Psoas muscle (tissue), 8 donors: ENCODE measurements around the gene SIGLEC7. TPM values are rescaled to one million over a fixed set of nuclear protein-coding genes. Genes with fewer than 3 reads are reported as not detected.
"Not testable (repeated sequence)": the region's sequence is repeated elsewhere in the genome, so short reads cannot be mapped to it uniquely, and the experiment has no call there.

ENCODE experiments used
- ATAC-seq, 4 donors: fragments of 200-7000 bp; cut with Tn5 transposase; one replicate each; pipeline ENCODE4 v1.9.1; 2020; ENCODE audit warnings: moderate library complexity in 3 of 4, mild to moderate bottlenecking in 2 of 4
- DNase-seq, 2 donors: peaks; one replicate each; pipeline ENCODE4 v3.0.0-alpha.2; 2020
- H3K27ac ChIP-seq: fragments of 200-600 bp; one replicate; pipeline ENCODE4 v1.8.0; 2022
- H3K27me3 ChIP-seq, 3 donors: fragments of 200-600 bp in 1 of 3; one replicate each; pipeline versions ENCODE4 v1.6.1 to v1.8.0; 2013 to 2022; ENCODE audit warnings: low read length in 2 of 3, mild to moderate bottlenecking in 2 of 3, moderate library complexity in 1 of 3; ENCODE audit not compliant: insufficient read depth in 3 of 3
- H3K36me3 ChIP-seq, 2 donors: fragments of 200-600 bp in 1 of 2; one replicate each; pipeline versions ENCODE4 v1.6.1 to v1.8.0; 2013 to 2022; ENCODE audit warnings: low read depth in 1 of 2, mild to moderate bottlenecking in 1 of 2, moderate library complexity in 1 of 2; ENCODE audit not compliant: insufficient read depth in 1 of 2
- H3K4me1 ChIP-seq: fragments of 200-600 bp; one replicate; pipeline ENCODE4 v1.8.0; 2022
- H3K4me3 ChIP-seq: fragments of 200-600 bp; one replicate; pipeline ENCODE4 v1.8.0; 2022; ENCODE audit warnings: mild to moderate bottlenecking
- H3K9me3 ChIP-seq: fragments of 200-600 bp; one replicate; pipeline ENCODE4 v1.8.0; 2022
- WGBS, 3 donors: extraction: QIAGEN DNeasy Blood & Tissue Kit; methylation state at CpG; one replicate each; pipeline versions ENCODE4 v1.1.6 to v1.1.7; 2013; 5-methylcytosine and 5-hydroxymethylcytosine counted together
- intact Hi-C, 2 donors: fragments of 100-400 bp; cut with DNase I; formaldehyde crosslinking; loops; one replicate each; pipeline versions ENCODE4 v1.11.0 to v1.14.2; 2022
- polyA plus RNA-seq, 3 donors: library from polyadenylated mRNA; stranded (reverse); fragments of 200-250 nt; gene quantifications; one replicate each; pipeline ENCODE4 v1.2.3, GENCODE V29; 2013
- total RNA-seq, 4 donors: library from RNA; stranded (reverse); fragmentation: NEBNext Ultra II Directional in 2 of 4; extraction: Animal tissue kit (Norgen Biotek cat#: 25700) in 2 of 4; gene quantifications; one replicate each; pipeline versions ENCODE4 v1.2.1 to v1.2.4, GENCODE V29; 2021 to 2023
- TF ChIP-seq, protein P1 (sequence below): fragments of 200-600 bp; IDR thresholded peaks from one replicate; pipeline ENCODE4 v1.8.0; 2022; ENCODE audit warnings: antibody characterized with exemption
- donor health status: healthy with polysubstance abuse.
- donor health status: DM: no; HTN: no; CAD: no; lungs with moderate emphysema.
- donor health status: Bipolar disorder and iron deficiency.
- donor health status: healthy.
- donor health status: DM: yes; HTN: yes; CAD: no.
- donor health status: DM: no; HTN: no; CAD: no.
- donor health status: DM: no; HTN: no; CAD: no.
- donor health status: DM: yes; HTN: yes; CAD: no.

Gene SIGLEC7
- total and polyA plus RNA-seq, 7 donors, result 0.08 to 0.82 (median 0.50) TPM; not detected in 1

DNA sequence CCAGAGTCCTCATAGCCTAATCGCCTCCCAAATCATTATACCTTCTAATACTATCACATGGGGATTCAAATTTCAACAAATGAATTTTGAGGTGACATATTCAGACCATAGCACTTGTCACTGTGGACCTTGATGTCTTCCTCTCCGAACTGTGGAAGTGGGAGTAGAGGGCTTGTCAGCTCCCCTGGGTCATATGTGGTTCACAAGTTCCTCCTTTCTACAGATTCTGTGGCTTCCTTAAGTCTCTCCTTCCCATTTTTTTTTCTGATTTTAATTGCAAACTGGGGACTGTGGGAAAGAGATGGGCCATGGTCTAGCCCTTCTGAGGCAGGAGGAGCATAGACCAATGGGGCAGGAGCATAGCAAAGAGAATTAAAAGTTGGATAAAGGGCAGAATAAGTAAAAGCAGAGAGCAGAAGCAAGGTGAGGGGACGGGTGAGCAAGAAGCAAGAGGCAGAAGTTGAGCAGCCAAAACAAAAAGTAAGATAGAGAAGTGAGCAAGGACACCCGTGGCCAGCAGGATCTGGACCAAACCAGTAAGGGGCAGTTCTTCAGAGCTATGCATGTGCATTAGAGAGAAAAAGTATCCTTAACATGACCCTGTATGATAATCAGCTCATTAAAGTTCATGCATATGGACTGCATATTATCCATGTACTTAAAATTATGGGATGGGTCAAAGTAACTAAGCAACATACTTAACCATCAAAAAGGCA, 2.6 kb upstream of the SIGLEC7 start:
- peaks cover 0 to 2% (median 0%) of the 10 kb centered on the region in 3 donors for H3K27me3 ChIP-seq

DNA sequence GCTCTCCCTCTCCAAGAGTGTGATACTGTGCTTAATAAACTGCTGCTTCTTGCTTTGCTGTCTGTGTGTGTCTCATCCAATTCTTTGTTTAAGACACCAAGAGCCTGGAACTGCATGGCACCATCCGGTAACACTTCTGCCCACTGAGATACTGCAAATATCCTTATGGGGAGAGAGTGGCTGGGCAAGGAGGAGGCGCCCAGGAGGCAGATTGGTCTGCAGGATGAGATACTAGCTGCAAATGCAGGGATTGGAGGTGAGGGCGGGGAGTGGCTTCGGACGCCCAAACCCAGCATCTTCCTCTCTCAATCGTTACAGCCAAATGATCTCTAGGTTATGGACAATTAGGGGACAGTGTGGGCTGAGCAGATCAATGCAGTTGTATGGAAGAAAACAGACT, 1.7 kb upstream of the SIGLEC7 start:
- Histone ChIP-seq H3K4me3 (no peak overlapping the region), H3K9me3 (no peaks in the 10 kb centered on the region), H3K27me3 (peaks cover 0 to 2% (median 0%) of the 10 kb centered on the region in 3 donors), H3K4me1 (no peaks in the 10 kb centered on the region), H3K36me3 (no peaks in the 10 kb centered on the region), H3K27ac (no peak overlapping the region)
- ATAC-seq (no peak), DNase-seq (no peak)
- intact Hi-C loops, result no loop called here
- WGBS, 3 donors, result 28 to 37% (median 33%) methylated on average over 6 of the region's 6 CpGs
- TF ChIP-seq, protein P1, sequence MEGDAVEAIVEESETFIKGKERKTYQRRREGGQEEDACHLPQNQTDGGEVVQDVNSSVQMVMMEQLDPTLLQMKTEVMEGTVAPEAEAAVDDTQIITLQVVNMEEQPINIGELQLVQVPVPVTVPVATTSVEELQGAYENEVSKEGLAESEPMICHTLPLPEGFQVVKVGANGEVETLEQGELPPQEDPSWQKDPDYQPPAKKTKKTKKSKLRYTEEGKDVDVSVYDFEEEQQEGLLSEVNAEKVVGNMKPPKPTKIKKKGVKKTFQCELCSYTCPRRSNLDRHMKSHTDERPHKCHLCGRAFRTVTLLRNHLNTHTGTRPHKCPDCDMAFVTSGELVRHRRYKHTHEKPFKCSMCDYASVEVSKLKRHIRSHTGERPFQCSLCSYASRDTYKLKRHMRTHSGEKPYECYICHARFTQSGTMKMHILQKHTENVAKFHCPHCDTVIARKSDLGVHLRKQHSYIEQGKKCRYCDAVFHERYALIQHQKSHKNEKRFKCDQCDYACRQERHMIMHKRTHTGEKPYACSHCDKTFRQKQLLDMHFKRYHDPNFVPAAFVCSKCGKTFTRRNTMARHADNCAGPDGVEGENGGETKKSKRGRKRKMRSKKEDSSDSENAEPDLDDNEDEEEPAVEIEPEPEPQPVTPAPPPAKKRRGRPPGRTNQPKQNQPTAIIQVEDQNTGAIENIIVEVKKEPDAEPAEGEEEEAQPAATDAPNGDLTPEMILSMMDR, result no peak

More for the DNA sequence above, 2.6 kb upstream of the SIGLEC7 start:
- Histone ChIP-seq H3K36me3 (no peaks in the 10 kb centered on the region), H3K27ac (no peak overlapping the region), H3K4me1 (no peaks in the 10 kb centered on the region), H3K4me3 (no peak overlapping the region), H3K9me3 (no peaks in the 10 kb centered on the region)
- WGBS, 3 donors, result 54 to 70% (median 61%) methylated on average over 4 of the region's 4 CpGs
- TF ChIP-seq, protein P1, result no peak
- intact Hi-C loops, result no loop called here
- DNase-seq (no peak), ATAC-seq (no peak)

DNA sequence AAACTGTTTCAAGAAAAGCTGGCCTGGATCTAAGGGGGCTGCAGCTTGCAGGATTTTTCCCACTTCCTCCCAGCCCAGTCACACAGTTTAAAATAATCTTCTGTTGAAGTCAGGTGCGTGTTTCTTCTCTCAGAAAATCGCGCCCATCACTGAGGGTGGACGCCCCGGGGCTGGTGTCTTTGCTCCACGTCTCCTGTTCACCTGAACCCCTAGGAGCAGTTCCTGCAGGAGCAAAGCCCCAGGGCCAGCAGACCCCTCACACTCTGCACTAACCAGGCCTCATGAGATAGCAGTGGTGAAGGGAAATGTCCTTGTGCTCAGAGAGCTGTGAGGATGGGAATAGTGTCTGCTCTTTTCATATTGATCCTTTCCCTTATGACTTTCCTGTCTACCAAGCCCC, 920 bp upstream of the SIGLEC7 start:
- 74 to 81% (median 78%) methylated on average over 6 of the region's 6 CpGs for WGBS, 3 donors
- Histone ChIP-seq H3K27me3 (peaks cover 0 to 2% (median 0%) of the 10 kb centered on the region in 3 donors), H3K27ac (no peak overlapping the region), H3K4me1 (no peaks in the 10 kb centered on the region), H3K9me3 (no peaks in the 10 kb centered on the region), H3K4me3 (no peak overlapping the region), H3K36me3 (no peaks in the 10 kb centered on the region)
- TF ChIP-seq, protein P1, result no peak
- ATAC-seq (no peak), DNase-seq (no peak)
- intact Hi-C loops, result no loop called here

DNA sequence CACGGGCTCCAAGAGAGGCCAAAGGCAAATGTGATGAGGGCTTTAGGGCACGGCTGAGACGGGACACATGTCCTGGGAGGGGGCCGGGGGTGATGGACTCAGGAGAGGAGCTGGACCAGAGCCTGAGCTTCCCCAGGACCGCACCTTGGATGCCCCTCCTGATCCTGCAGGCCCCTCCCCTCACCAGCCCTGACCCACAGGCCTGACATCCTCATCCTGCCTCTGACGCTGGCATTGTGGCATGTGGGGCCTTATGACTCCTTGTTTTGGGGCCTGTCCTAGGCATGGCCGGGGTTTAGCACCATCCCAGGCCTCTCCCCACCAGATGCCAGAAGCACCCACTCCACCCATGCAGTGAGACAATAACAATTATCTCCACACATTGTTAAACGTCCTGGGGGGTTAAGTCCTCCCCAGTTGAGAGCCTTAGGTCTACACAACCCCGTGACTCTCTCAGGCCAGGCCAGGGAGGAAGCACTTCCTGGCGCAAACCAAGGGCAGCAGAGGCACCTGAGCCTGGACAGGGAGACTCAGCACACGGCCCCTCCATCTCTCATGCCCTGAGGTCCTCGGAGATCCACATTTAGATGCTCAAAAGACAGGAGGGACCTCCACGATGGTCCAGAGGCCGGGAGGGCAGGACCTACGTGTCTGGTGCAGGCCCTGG, 841 bp downstream of the SIGLEC7 start:
- H3K27ac ChIP-seq, H3K27me3 ChIP-seq, H3K36me3 ChIP-seq, intact Hi-C loops, ATAC-seq, DNase-seq, H3K9me3 ChIP-seq, H3K4me1 ChIP-seq, H3K4me3 ChIP-seq: not testable (repeated sequence)
- WGBS, 3 donors, result 59 to 75% (median 66%) methylated on average over 9 to 15 of the region's 15 CpGs

DNA sequence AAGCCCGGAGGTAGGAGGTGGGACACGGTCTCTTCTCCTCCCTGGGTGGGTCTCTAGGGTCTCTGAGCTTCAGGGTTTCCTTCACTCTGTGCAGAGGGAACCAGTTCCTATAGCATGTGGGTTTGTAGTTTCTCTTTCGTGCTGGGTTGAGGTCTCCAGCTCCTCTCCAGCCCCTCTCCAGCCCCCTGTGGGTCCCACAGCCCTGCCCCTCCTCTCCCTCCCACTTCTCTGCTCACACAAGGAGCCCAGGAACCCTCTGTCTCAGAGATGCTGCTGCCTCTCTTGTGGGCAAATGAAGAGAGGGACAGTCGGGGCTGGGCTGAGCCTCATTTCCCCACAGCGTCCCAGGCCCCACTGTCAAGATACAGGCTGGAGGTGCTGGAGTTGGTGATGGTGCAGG, 1.4 kb downstream of the SIGLEC7 start:
- 75 to 80% (median 78%) methylated on average over 3 to 5 of the region's 5 CpGs for WGBS, 3 donors
- no peak overlapping the region for H3K27ac ChIP-seq
- no peaks in the 10 kb centered on the region for H3K36me3 ChIP-seq
- H3K27me3 ChIP-seq, result peaks cover 0 to 2% (median 0%) of the 10 kb centered on the region in 3 donors
- H3K4me3 ChIP-seq, result no peak overlapping the region
- DNase-seq (no peak), ATAC-seq (no peak)
- H3K4me1 ChIP-seq, result no peaks in the 10 kb centered on the region
- no peaks in the 10 kb centered on the region for H3K9me3 ChIP-seq
- TF ChIP-seq, protein P1, result no peak
- intact Hi-C loops, result no loop called here
